22Rv1 (cell line): Measurements from ENCODE around the gene GCHFR.

ENCODE experiments used
- ZFX ChIP-seq: fragments of 450-650 bp; IDR thresholded peaks from 2 replicates; pipeline ENCODE4 v1.6.1; 2017; ENCODE audit warnings: antibody characterized with exemption, borderline replicate concordance
- TF ChIP-seq, protein P1 (sequence below): fragments of 450-650 bp; IDR thresholded peaks from 2 replicates; pipeline ENCODE4 v1.5.1; 2017; ENCODE audit warnings: mild to moderate bottlenecking

DNA sequence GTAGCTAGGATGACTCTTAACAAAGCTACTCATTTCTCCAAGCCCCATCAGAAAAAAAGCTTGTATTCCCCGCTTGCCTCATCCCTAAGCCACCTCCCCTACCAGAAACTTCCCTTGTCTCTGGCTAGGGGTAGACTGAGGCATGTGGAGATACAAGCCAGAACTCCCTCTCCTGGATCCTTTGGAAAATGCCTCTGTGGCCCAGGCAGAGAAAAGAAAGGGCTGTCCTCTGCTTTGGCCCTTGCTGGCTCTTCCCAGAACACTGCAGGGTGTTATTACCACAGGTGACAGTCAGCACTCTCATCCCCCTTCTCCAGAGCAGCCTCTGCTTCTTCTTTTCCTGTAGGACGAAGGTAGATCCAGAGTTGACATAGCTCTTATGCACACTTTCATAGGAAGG is 24.0 kb upstream of the GCHFR start:
- TF ChIP-seq, protein P1, sequence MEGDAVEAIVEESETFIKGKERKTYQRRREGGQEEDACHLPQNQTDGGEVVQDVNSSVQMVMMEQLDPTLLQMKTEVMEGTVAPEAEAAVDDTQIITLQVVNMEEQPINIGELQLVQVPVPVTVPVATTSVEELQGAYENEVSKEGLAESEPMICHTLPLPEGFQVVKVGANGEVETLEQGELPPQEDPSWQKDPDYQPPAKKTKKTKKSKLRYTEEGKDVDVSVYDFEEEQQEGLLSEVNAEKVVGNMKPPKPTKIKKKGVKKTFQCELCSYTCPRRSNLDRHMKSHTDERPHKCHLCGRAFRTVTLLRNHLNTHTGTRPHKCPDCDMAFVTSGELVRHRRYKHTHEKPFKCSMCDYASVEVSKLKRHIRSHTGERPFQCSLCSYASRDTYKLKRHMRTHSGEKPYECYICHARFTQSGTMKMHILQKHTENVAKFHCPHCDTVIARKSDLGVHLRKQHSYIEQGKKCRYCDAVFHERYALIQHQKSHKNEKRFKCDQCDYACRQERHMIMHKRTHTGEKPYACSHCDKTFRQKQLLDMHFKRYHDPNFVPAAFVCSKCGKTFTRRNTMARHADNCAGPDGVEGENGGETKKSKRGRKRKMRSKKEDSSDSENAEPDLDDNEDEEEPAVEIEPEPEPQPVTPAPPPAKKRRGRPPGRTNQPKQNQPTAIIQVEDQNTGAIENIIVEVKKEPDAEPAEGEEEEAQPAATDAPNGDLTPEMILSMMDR = no peak; the same call in 1 of the 2 replicates
- no peak for TF ChIP-seq ZFX
